ENCODE measurements around the gene TUBGCP6. TPM values are rescaled to one million over a fixed set of nuclear protein-coding genes. Genes with fewer than 3 reads are reported as not detected.

Gene TUBGCP6
- total RNA-seq, 1 donor from 2014 or later, result 48.5 TPM

- no peak for TF ChIP-seq CTCF (IDR thresholded peaks at IDR 0.05; ENCODE audit: unreplicated experiment)
- no peak for DNase-seq (ENCODE audit: low spot score)
- peaks cover 5% of the 10 kb centered on the region for H3K36me3 Mint-ChIP-seq (ENCODE audit: low read depth, unreplicated experiment)
- no peaks in the 10 kb centered on the region for H3K9me3 Mint-ChIP-seq (ENCODE audit: unreplicated experiment)
- peaks cover 13% of the 10 kb centered on the region for H3K27me3 Mint-ChIP-seq (ENCODE audit: unreplicated experiment)
- peak overlapping the region; percentile 42 for H3K4me3 Mint-ChIP-seq (ENCODE audit: unreplicated experiment)
- peaks cover 4% of the 10 kb centered on the region for H3K4me1 Mint-ChIP-seq (ENCODE audit: unreplicated experiment)
- no peak overlapping the region for H3K27ac Mint-ChIP-seq (ENCODE audit: unreplicated experiment)
Measured at GRCh38 chr22:50260801-50261614, 16.2 kb upstream of the TUBGCP6 start.

- H3K4me1 Mint-ChIP-seq (ENCODE audit: unreplicated experiment), result peaks cover 4% of the 10 kb centered on the region
- no peak overlapping the region for H3K27ac Mint-ChIP-seq (ENCODE audit: unreplicated experiment)
- DNase-seq (ENCODE audit: low spot score), result no peak
- peak overlapping the region; percentile 42 for H3K4me3 Mint-ChIP-seq (ENCODE audit: unreplicated experiment)
- no peak for TF ChIP-seq CTCF (IDR thresholded peaks at IDR 0.05; ENCODE audit: unreplicated experiment)
- H3K27me3 Mint-ChIP-seq (ENCODE audit: unreplicated experiment), result peaks cover 13% of the 10 kb centered on the region
- H3K36me3 Mint-ChIP-seq (ENCODE audit: low read depth, unreplicated experiment), result peaks cover 5% of the 10 kb centered on the region
- H3K9me3 Mint-ChIP-seq (ENCODE audit: unreplicated experiment), result no peaks in the 10 kb centered on the region
Measured at GRCh38 chr22:50260434-50260800, 15.6 kb upstream of the TUBGCP6 start.

- H3K27me3 Mint-ChIP-seq (ENCODE audit: unreplicated experiment), result peaks cover 9% of the 10 kb centered on the region
- no peak overlapping the region for H3K4me3 Mint-ChIP-seq (ENCODE audit: unreplicated experiment)
Measured at GRCh38 chr22:50259302-50259701, 14.5 kb upstream of the TUBGCP6 start.

GRCh38 chr22:50258361-50259292 lies 13.8 kb upstream of the TUBGCP6 start:
- peaks cover 9% of the 10 kb centered on the region for H3K27me3 Mint-ChIP-seq (ENCODE audit: unreplicated experiment)
- DNase-seq (ENCODE audit: low spot score), result no peak
- no peak overlapping the region for H3K27ac Mint-ChIP-seq (ENCODE audit: unreplicated experiment)
- TF ChIP-seq CTCF (IDR thresholded peaks at IDR 0.05; ENCODE audit: unreplicated experiment), result no peak
- no peaks in the 10 kb centered on the region for H3K4me1 Mint-ChIP-seq (ENCODE audit: unreplicated experiment)
- no peaks in the 10 kb centered on the region for H3K36me3 Mint-ChIP-seq (ENCODE audit: low read depth, unreplicated experiment)
- H3K4me3 Mint-ChIP-seq (ENCODE audit: unreplicated experiment), result no peak overlapping the region
- no peaks in the 10 kb centered on the region for H3K9me3 Mint-ChIP-seq (ENCODE audit: unreplicated experiment)

More at GRCh38 chr22:50259302-50259701, 14.5 kb upstream of the TUBGCP6 start:
- H3K9me3 Mint-ChIP-seq (ENCODE audit: unreplicated experiment), result no peaks in the 10 kb centered on the region
- no peaks in the 10 kb centered on the region for H3K36me3 Mint-ChIP-seq (ENCODE audit: low read depth, unreplicated experiment)
- no peak for TF ChIP-seq CTCF (IDR thresholded peaks at IDR 0.05; ENCODE audit: unreplicated experiment)
- DNase-seq (ENCODE audit: low spot score), result no peak
- no peaks in the 10 kb centered on the region for H3K4me1 Mint-ChIP-seq (ENCODE audit: unreplicated experiment)
- H3K27ac Mint-ChIP-seq (ENCODE audit: unreplicated experiment), result no peak overlapping the region

Measured in endothelial cell (in vitro differentiated cells).